IPS-20b (cell line): ENCODE results near the gene PKDREJ.

Source experiments
- H3K27ac ChIP-seq: one replicate; pipeline ENCODE4 v1.5.1; 2013; ENCODE audit warnings: low read length
- H3K27me3 ChIP-seq: 2 replicates; pipeline ENCODE4 v1.6.1; 2013; ENCODE audit warnings: mild to moderate bottlenecking, low read length, inconsistent platforms; ENCODE audit not compliant: insufficient read depth
- H3K36me3 ChIP-seq: 2 replicates; pipeline ENCODE4 v1.6.1; 2013; ENCODE audit warnings: low read depth, mild to moderate bottlenecking, inconsistent platforms, low read length, moderate library complexity; ENCODE audit not compliant: insufficient read depth
- H3K4me1 ChIP-seq: 2 replicates; pipeline ENCODE4 v1.6.1; 2013; ENCODE audit warnings: mild to moderate bottlenecking, control low read depth, inconsistent platforms, low read length, moderate library complexity; ENCODE audit not compliant: insufficient read depth
- H3K4me3 ChIP-seq: 2 replicates; pipeline ENCODE4 v1.5.1; 2013; ENCODE audit warnings: mild to moderate bottlenecking, low read length, inconsistent platforms
- H3K9ac ChIP-seq: 2 replicates; pipeline ENCODE4 v1.6.1; 2013; ENCODE audit warnings: low read depth, mild to moderate bottlenecking, inconsistent platforms, low read length, moderate library complexity
- H3K9me3 ChIP-seq: 2 replicates; pipeline ENCODE4 v1.6.1; 2013; ENCODE audit warnings: mild to moderate bottlenecking, low read depth, low read length, inconsistent platforms; ENCODE audit not compliant: insufficient read depth

Gene PKDREJ

GRCh38 chr22:46240907-46241306, 22.2 kb downstream of the PKDREJ start:
- Histone ChIP-seq H3K9ac (no peak overlapping the region), H3K27ac (no peak overlapping the region), H3K27me3 (no peaks in the 10 kb centered on the region), H3K36me3 (peaks cover 12% of the 10 kb centered on the region; the same call in 1 of the 2 replicates), H3K9me3 (no peaks in the 10 kb centered on the region), H3K4me3 (no peak overlapping the region), H3K4me1 (no peaks in the 10 kb centered on the region)

GRCh38 chr22:46240506-46240905, 22.6 kb downstream of the PKDREJ start:
- Histone ChIP-seq H3K9ac (no peak overlapping the region), H3K27me3 (no peaks in the 10 kb centered on the region), H3K4me1 (no peaks in the 10 kb centered on the region), H3K4me3 (no peak overlapping the region), H3K9me3 (no peaks in the 10 kb centered on the region), H3K36me3 (peaks cover 12% of the 10 kb centered on the region; the same call in 1 of the 2 replicates), H3K27ac (no peak overlapping the region)

GRCh38 chr22:46240073-46240472, 23.1 kb downstream of the PKDREJ start:
- Histone ChIP-seq H3K9ac (no peak overlapping the region), H3K4me1 (no peaks in the 10 kb centered on the region), H3K4me3 (no peak overlapping the region)

DNA sequence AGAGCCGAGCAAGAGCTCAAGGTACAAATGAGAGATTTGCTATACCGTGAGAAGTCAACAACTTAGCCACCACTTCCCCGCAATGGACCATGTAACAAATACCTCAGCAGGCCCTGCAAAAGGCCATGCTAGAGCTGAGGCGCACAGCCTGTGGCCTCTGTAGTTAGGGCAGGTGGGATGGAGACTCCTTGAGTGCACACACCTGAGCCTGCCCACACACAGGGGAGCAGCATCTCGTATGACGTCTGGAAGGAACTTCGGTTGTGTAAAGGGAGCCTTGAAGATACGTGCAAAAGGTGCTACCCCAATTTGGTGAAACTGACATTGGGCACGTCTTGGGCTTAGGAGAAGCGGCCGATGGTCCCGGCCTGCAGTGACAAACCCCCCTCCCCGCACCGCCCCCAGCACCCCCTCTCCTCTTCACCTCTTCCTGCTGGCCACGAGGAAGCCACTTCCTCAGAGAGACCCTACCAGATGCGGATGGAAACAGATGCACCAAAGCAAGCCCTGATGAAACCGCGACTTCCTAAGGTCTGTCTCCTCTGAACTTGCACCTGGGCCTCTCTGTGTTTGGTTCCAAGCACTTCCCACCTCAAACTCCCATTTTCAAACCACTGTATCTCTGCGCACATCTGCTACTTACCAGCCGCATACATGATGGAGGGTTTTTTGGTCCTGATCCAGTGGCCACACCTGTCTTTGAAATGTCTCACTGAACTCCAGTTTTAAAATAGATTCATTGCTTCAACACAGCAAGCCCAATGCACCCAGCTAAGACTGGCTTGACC, 23.7 kb downstream of the PKDREJ start:
- no peak overlapping the region for H3K4me3 ChIP-seq
- no peak overlapping the region for H3K27ac ChIP-seq
- H3K4me1 ChIP-seq, result no peaks in the 10 kb centered on the region
- H3K9ac ChIP-seq, result no peak overlapping the region
- H3K9me3 ChIP-seq, result no peaks in the 10 kb centered on the region
- H3K36me3 ChIP-seq, result peaks cover 12% of the 10 kb centered on the region; the same call in 1 of the 2 replicates
- H3K27me3 ChIP-seq, result no peaks in the 10 kb centered on the region

More at GRCh38 chr22:46240073-46240472, 23.1 kb downstream of the PKDREJ start:
- Histone ChIP-seq H3K9me3 (no peaks in the 10 kb centered on the region), H3K27me3 (no peaks in the 10 kb centered on the region), H3K36me3 (peaks cover 12% of the 10 kb centered on the region; the same call in 1 of the 2 replicates), H3K27ac (no peak overlapping the region)

- Histone ChIP-seq H3K9me3 (no peaks in the 10 kb centered on the region), H3K36me3 (0 out of 2 replicates have a peak, but pooled peaks cover 5% of the 10 kb centered on the region), H3K4me3 (no peak overlapping the region), H3K27me3 (no peaks in the 10 kb centered on the region), H3K4me1 (no peaks in the 10 kb centered on the region), H3K9ac (no peak overlapping the region), H3K27ac (no peak overlapping the region)
These were observed 24.6 kb downstream of the PKDREJ start for GRCh38 chr22:46238541-46238940.

DNA sequence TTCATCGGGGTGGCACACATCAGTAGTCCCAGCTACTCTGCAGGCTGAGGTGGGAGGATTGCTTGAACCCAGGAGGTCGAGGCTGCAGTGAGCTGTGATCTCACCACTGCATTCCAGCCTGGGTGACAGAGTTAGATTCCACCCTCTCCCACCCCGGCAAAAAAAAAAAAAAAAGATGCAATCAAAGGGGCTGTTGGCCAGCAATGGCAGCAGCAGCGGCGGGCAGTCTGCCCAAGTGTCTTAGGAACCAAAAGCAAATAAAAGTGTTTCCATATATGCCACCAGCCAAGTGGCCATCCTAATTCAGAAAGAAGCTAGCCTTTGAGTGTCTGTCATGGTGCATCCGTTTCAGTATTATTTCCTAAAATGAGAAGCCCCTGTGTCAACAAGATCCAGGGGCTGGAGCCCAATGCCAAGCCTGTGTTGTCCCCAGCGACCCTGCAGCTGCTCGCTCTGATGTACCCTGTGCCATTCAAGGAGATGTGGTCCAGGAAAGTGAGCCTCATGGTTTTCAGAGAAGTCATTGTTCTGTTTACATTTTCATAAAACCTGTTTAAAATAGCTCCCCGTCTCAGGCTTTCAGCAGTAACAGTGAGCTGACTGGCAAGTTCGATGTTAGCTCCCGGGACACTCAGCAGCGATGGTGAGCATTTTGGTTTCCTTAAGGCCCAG, 25.6 kb downstream of the PKDREJ start:
- Histone ChIP-seq H3K27me3 (no peaks in the 10 kb centered on the region), H3K27ac (no peak overlapping the region), H3K9me3 (no peaks in the 10 kb centered on the region), H3K4me1 (no peaks in the 10 kb centered on the region), H3K36me3 (no peaks in the 10 kb centered on the region), H3K4me3 (no peak overlapping the region), H3K9ac (no peak overlapping the region)

DNA sequence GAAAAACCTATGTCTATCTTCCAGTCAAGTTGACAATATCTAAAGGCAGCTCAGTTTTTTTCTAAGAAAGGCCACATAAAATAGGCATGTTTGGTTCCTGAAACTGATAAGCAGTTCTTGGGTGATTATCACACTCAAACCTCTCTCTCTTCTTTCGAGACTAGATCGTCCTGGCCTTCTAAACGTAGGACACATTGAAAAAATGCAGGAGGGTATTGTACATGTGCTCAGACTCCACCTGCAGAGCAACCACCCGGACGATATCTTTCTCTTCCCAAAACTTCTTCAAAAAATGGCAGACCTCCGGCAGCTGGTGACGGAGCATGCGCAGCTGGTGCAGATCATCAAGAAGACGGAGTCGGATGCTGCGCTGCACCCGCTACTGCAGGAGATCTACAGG, 28.2 kb downstream of the PKDREJ start:
- H3K27me3 ChIP-seq, result no peaks in the 10 kb centered on the region
- H3K4me1 ChIP-seq, result no peaks in the 10 kb centered on the region
- no peak overlapping the region for H3K9ac ChIP-seq
- no peak overlapping the region for H3K27ac ChIP-seq
- no peaks in the 10 kb centered on the region for H3K36me3 ChIP-seq
- H3K4me3 ChIP-seq, result no peak overlapping the region
- no peaks in the 10 kb centered on the region for H3K9me3 ChIP-seq

DNA sequence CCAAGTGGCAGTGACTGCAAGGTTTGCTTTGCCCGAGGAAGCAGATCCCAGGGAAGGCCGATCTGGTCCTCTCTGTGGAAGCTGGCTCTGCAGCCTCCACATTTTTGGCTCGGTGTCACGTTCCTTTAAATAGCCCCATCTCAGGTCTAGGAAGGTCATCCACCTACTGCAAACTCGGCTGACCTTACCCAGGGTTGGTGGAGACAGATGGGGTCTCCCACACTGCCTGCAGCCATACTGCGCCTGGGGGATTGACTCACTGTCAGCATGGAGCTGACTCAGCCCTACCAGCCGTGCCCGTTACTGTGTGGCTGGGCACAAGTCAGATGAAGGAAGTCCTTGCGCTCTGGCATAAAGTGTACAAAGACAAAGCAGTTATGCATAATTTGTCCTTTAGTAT, 29.9 kb downstream of the PKDREJ start:
- Histone ChIP-seq H3K27me3 (no peaks in the 10 kb centered on the region), H3K9me3 (no peaks in the 10 kb centered on the region), H3K4me1 (no peaks in the 10 kb centered on the region), H3K27ac (no peak overlapping the region), H3K4me3 (no peak overlapping the region), H3K9ac (no peak overlapping the region), H3K36me3 (no peaks in the 10 kb centered on the region)

DNA sequence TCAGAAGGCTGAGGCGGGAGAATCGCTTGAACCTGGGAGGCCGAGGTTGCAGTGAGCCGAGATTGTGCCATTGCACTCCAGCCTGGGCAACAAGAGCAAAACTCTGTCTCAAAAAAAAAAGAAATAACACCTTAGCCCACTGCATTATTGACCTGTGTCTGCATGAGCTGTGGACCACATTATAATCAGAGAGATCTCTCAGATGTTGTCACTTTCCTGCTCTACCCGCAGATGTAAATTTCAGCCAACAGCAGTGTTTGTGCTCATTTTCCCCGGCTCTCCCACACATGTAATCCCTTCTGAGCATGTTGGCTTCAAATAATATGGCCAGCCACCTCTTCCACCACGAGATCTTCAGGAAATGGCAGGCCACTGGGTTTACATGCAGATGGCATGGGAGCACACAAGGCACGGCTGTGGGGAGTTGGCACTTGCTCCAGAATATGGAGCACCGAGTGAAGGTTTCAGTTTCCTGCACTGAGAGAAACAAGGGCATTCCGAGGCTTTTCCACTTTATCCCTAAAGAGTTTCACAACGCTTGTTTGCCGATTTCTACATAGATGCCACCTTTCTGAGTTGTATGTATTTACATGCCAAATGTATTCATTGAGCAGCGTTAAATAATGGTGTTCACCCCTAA, 32.8 kb downstream of the PKDREJ start:
- no peaks in the 10 kb centered on the region for H3K4me1 ChIP-seq
- H3K36me3 ChIP-seq, result no peaks in the 10 kb centered on the region
- H3K9ac ChIP-seq, result no peak overlapping the region

DNA sequence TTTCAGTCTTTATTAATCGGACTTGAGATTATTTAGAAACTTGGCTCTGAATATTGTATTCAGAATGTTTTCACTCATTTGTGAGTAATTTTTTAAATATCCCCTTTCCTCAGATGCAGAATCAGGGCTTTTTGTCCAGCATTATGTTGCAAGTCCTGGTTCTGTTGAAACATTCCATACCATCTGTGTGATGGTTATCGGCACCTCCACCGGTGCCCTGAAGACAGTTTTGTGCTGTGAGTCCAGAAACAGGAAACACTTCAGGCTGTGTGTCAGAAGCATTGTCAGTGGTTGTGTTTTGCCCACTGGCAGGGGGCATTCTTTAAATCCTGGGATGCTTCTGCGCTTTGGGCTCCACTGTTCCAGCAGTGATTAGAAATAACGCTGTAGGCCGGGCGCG, 33.4 kb downstream of the PKDREJ start:
- H3K36me3 ChIP-seq, result no peaks in the 10 kb centered on the region
- no peaks in the 10 kb centered on the region for H3K4me1 ChIP-seq
- H3K9me3 ChIP-seq, result no peaks in the 10 kb centered on the region
- no peak overlapping the region for H3K4me3 ChIP-seq
- no peak overlapping the region for H3K9ac ChIP-seq
- no peak overlapping the region for H3K27ac ChIP-seq
- no peaks in the 10 kb centered on the region for H3K27me3 ChIP-seq

More for the DNA sequence above, 32.8 kb downstream of the PKDREJ start:
- no peaks in the 10 kb centered on the region for H3K27me3 ChIP-seq
- no peaks in the 10 kb centered on the region for H3K9me3 ChIP-seq
- H3K27ac ChIP-seq, result no peak overlapping the region
- no peak overlapping the region for H3K4me3 ChIP-seq

DNA sequence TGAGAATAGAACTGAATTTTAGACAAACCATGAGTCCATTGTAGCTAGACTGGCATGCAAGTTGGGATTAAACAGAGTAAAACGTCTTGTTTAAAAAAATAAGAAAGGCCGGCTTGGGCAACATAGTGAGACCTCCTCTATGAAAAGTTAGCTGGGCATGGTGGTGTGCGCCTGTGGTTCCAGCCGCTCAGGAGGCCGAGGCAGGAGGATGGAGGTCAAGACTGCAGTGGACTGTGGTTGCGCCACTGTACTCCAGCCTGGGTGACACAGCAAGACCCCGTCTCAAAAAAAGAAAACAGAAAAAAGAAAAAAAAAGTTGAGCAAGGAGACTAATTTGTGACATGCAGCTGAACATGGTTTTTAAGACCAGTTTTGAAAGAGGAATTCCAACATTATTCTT, 36.6 kb downstream of the PKDREJ start:
- Histone ChIP-seq H3K27ac (no peak overlapping the region), H3K9me3 (no peaks in the 10 kb centered on the region), H3K36me3 (no peaks in the 10 kb centered on the region), H3K27me3 (no peaks in the 10 kb centered on the region), H3K4me3 (no peak overlapping the region), H3K9ac (no peak overlapping the region), H3K4me1 (no peaks in the 10 kb centered on the region)
